ENCODE measurements around the gene RPLP1.
A peak's percentile ranks its signal among the peaks of the same experiment; 100 is the strongest.

RPLP1 gene
- total RNA-seq, result 824 to 1,320 (median 828) reads per million in 3 experiments

- DNase-seq, result peak; percentile 96
Observed at GRCh38 chr15:69452692-69453521, at the start of gene RPLP1. Gene RPLP1 (plus strand): TSS chr15:69452818. CDS start chr15:69452949, 131 bp downstream.

GRCh38 chr15:69403594-69403993, 49.0 kb upstream of the RPLP1 start:
- no peak for DNase-seq

GRCh38 chr15:69405110-69405509, 47.5 kb upstream of the RPLP1 start:
- DNase-seq, result no peak

- no peak for DNase-seq
Observed at GRCh38 chr15:69407719-69408400, 44.8 kb upstream of the RPLP1 start.

- DNase-seq, result no peak
Observed at GRCh38 chr15:69408841-69409240, 43.8 kb upstream of the RPLP1 start.

- no peak for DNase-seq
Observed at GRCh38 chr15:69410248-69410874, 42.3 kb upstream of the RPLP1 start.

- DNase-seq, result no peak
Observed at GRCh38 chr15:69412274-69412673, 40.3 kb upstream of the RPLP1 start.

GRCh38 chr15:69412701-69413100, 39.9 kb upstream of the RPLP1 start:
- DNase-seq, result no peak

GRCh38 chr15:69413822-69414700, 38.6 kb upstream of the RPLP1 start, which contains the start of gene KIF23:
Gene KIF23 (plus strand): TSS chr15:69414349. CDS start chr15:69414466, 117 bp downstream.
- DNase-seq, result peak; percentile 89

- DNase-seq, result no peak
Observed at GRCh38 chr15:69414701-69415167, 37.9 kb upstream of the RPLP1 start.

- DNase-seq, result no peak
Observed at GRCh38 chr15:69415381-69415780, 37.2 kb upstream of the RPLP1 start.

GRCh38 chr15:69417581-69417980, 35.0 kb upstream of the RPLP1 start:
- no peak for DNase-seq

- no peak for DNase-seq
Observed at GRCh38 chr15:69421498-69421897, 31.1 kb upstream of the RPLP1 start.

GRCh38 chr15:69422336-69422895, 30.2 kb upstream of the RPLP1 start:
- no peak for DNase-seq

GRCh38 chr15:69424001-69424400, 28.6 kb upstream of the RPLP1 start:
- no peak for DNase-seq

GRCh38 chr15:69424748-69425413, 27.7 kb upstream of the RPLP1 start:
- no peak for DNase-seq

- no peak for DNase-seq
Observed at GRCh38 chr15:69433831-69434230, 18.8 kb upstream of the RPLP1 start.

- no peak for DNase-seq
Observed at GRCh38 chr15:69434238-69434637, 18.4 kb upstream of the RPLP1 start.

GRCh38 chr15:69434679-69435078, 17.9 kb upstream of the RPLP1 start:
- DNase-seq, result no peak

GRCh38 chr15:69435985-69436384, 16.6 kb upstream of the RPLP1 start:
- DNase-seq, result no peak

GRCh38 chr15:69436951-69437350, 15.7 kb upstream of the RPLP1 start:
- no peak for DNase-seq

Data from central memory CD4-positive, alpha-beta T cell (primary cell).